GM19463 (cell line): ENCODE data around the gene METRN.
"Not testable (repeated sequence)": the region's sequence is repeated elsewhere in the genome, so short reads cannot be mapped to it uniquely, and the experiment has no call there.

ENCODE experiments used
- ATAC-seq: cut with Tn5 transposase; IDR thresholded peaks from one replicate; pipeline ENCODE4 v1.9.1; 2021; ENCODE audit warnings: mild to moderate bottlenecking, moderate library complexity; ENCODE audit not compliant: unreplicated experiment

METRN gene

DNA sequence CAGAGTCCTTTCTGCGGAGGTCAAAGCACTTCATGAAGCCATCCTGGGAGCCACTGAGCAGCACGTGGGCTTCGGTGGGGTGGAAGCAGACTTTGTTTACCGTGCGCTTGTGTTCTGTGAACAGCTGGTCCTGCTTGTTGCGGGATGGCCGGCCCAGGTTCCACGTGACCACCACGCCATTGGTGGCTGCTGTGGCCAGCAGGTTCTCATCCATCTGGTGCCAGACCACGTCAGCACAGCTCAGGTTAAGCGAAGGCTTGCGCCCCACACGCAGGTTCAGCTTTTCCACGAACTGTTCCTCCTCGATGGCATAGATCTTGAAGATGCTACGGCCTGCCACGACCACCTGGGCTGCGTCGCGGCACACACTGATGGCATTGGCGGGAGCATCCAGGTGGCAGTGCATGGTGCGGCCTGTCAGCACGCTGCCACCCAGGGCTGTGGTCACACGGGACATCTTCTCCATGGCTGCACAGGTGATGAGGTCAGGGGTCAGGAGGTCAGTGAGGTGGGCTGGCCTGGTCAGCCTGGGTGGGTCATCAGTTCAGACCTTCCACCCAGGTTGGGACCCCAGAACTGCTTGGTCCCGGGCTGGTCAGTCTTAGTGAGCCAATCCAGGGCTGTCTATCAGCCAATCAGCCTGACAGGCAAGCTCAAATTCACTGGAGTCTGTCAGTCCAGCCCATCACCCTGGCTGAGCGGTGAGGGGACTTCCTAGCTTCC is 25.6 kb upstream of the METRN start:
- no peak for ATAC-seq

GRCh38 chr16:691242-691641 is 23.7 kb upstream of the METRN start:
- ATAC-seq = not testable (repeated sequence)

DNA sequence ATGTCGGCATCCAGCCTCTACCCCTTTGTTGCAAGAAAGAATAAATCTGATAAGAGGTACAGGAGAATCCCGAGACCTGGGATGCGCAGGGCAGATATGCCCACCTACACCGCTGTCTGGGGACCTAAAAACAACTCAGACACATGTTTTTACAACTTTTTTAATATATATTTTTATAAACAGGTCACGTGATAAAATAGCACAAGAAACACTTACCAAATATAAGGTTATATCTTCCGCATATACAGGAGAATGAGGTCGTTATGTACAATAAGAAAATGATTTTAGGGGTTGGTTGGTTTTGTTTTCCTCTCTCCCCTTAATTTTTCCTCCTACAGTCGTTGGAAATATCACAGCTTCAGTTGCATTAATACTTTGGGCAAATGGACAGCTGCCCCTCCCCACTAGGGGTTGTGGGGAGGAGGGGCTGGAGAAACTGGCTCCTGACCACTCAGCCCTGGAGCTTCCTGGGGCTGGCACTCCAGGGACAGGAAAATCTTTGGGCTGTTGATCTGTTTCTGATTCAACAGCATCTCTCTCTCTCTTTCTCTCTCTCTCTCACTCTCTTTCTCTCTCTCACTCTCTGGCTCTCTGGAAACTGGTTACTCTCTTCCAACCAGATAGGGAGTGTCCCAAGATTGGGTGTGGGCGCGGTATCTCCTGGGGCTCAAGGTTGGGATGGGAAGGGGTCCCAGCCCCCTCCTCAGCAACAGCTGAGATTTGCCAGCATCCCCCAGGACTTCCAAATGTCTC is 22.4 kb upstream of the METRN start:
- no peak for ATAC-seq

GRCh38 chr16:693364-693763 is 21.6 kb upstream of the METRN start:
- ATAC-seq = no peak

DNA sequence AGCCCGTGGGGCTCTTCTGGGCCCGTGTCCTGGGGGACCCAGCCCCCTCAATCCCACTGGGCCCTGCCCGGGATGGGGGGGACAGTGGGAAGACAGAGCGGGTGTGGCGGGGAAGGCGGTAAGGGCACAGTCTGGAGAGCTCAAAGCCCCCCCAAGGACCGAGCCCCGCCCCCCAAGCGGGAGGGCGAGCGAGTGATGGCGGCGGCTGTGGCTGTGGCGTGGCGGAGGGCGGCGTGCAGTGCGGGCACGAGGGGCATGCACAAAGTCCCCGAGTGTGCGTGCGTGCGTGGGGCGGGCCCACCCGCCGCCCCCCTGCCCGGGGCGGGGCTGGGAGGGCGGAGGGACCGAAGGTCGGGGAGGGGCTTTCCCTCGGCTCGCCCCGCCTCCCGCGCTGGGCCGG is 21.2 kb upstream of the METRN start:
- no peak for ATAC-seq

DNA sequence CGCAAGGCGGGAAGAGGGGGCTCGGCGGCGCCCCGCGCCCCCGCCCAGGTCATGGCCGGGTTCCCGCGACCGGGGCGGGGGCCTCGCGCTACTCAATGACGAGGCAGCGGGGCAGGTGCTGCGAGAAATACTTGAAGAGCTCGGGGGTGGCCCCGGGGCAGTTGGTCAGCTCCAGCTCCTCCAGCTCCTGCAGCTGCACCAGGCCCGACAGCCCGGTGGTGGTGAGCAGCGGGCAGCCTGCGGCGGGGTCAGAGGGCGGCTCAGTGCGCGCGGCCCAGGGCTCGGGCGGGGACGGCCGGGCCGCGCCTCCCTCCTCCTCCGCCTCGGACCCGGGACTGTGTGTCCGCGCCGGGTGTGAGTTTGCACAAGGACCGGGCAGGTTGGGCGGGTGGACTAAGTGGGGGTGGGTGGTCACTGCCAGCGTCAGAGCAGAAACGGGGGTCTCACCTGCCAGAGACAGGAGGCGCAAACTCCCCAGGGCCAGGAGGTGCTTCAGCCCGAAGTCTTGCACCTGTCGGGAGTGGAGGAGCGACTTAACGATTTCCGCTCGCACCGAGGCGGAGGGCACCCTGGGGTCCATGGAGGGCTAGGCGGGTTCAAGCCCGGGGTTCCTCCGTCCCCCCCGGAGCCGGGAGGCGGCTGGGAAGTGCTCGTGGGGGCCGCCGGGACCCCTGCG is 20.6 kb upstream of the METRN start:
- ATAC-seq = no peak

DNA sequence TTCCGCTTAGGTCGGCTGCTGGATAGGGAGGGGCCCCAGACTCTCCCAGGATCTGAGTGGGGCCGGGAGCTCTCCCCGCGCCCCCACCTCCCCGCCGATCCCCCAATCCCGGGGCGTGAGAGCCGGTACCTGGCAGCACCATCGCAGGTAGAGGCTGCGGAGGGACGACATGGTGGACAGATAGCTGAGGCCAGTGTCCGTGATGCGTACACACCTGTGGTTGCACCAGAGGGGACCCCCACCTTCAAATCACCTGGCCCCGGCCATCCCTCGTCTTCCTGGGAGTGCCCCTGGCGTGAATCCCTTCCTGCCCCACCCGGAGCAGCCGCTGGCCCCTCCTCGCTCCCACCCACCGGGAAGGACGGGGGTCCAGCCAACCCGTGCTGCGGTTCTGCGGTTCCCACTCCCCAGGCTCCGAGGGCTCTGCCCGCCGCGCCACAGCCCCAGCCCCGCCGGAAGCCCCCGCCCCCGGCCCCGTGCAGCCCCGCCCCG is 20.0 kb upstream of the METRN start:
- no peak for ATAC-seq

DNA sequence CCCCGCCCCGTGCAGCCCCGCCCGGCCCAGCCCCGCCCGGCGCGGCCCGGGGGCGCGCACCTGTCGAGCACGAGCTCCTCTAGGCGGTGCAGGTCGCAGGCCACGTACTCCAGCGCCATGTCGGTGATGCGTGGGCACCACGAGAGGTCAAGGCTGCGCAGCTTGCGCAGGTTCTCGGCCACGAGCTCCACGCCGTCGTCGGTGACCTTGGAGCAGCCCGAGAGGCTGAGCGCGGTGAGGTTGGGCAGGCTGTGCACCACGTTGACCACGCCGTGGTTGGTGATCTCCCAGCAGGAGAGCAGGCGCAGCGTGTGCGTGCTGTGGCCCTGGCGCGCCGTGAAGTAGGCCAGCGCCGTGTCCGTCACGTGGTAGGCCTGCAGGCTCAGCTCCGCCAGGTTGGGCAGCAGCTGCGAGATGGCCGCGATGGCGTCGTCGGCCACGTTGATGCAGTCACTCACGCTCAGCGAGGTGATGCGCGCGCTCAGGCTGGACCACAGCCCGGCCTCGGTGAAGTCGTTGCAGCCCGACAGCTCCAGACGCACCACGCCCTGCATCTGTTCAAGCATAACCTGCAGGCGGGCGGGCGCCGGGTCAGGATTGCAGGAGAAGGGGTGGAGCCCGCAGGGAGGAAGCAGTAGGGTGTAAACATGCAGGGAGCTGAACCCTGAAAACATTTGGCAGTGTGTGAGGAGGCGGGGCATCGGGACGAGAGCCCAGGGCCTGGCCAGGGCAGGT is 19.4 kb upstream of the METRN start:
- ATAC-seq = no peak

- no peak for ATAC-seq
These were observed 15.8 kb upstream of the METRN start for GRCh38 chr16:698911-699671.

DNA sequence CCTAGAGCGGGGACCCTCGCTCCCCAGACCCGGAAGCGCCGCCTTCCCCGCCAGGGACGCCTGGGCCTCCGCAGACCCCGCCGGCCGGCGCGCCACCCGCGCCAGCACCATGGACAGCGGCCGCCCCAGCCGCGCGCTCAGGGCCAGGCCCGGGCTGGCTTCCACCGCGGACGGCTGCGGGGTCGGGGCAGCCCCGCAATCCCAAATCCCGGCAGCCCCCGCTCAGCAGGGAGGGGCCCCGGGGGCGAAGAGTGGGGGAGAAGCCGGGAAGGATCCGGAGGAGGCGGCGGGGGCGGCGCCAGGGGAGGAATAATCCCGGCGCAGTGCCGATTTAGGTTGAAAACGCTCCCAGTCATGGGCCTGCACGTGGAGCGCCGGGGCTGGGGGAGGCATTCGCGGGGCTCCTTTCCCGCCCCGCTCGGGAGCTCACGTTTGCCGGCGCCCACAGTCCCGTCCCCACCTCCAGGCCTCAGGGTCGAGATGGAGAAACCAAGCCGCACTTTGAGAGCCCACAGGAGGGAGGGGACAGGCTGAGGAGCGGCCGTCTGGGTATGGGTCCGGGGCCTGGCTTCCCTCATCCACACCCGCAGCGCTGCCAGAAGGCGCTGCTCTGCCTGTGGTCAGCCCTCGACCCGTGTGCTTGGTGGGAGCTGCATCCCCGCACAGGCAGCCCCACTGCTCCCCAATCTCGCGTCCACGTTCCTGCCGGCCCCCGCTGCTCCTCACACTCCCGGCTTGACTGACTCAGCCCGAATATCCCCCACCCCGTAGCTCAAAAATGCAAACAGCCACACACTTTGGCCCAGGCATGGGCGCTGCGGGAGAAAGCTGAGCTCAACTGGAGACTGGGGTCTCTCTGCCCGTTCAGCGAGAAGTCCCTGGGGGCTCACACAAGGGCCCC is 14.0 kb upstream of the METRN start:
- no peak for ATAC-seq

- ATAC-seq = no peak
These were observed 12.6 kb upstream of the METRN start for GRCh38 chr16:702341-702740.

- ATAC-seq = no peak
These were observed 11.5 kb upstream of the METRN start for GRCh38 chr16:703406-703805.

- no peak for ATAC-seq
These were observed 10.9 kb upstream of the METRN start for GRCh38 chr16:704047-704446.

DNA sequence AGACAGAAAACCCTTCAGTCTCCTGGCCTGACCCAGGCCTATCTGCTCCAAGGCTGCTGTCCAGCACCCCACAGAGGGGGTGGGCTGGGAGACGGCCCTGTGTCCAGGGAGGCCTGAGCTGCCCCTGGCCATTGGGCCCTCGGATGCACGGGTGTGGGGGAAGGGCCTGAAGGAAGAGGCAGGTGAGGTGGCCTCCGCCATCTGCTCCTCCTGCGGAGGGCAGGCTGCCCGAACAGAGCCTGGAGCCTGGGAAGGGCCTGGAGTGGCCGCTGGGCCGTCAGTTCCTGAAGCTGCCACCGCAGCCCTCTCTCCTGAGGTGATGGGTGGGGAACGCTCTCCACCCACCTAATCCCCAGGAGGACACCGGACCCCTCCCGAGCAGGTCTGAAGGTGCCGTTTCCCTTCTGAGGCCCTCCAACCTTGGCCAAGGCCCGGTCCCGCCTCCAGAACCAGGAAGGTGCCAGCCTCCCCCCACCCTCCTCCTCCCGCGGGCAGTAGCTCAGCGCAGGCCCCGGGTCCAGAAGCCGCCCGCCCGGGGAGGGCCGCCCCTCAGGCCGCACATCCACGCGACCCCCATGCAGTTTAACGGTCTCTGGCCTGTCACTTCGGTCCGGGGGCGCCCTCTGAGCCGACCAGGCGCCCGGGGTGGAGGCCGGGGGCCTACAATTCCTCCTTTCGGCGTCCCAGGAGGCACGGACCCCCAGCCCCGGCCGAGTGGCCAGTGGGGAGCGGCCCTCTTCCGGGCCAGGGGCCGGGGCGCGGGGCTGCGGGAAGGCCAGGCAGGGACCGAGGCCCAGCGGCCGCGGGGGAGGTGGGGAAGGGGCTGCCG is 10.2 kb upstream of the METRN start:
- ATAC-seq = no peak

DNA sequence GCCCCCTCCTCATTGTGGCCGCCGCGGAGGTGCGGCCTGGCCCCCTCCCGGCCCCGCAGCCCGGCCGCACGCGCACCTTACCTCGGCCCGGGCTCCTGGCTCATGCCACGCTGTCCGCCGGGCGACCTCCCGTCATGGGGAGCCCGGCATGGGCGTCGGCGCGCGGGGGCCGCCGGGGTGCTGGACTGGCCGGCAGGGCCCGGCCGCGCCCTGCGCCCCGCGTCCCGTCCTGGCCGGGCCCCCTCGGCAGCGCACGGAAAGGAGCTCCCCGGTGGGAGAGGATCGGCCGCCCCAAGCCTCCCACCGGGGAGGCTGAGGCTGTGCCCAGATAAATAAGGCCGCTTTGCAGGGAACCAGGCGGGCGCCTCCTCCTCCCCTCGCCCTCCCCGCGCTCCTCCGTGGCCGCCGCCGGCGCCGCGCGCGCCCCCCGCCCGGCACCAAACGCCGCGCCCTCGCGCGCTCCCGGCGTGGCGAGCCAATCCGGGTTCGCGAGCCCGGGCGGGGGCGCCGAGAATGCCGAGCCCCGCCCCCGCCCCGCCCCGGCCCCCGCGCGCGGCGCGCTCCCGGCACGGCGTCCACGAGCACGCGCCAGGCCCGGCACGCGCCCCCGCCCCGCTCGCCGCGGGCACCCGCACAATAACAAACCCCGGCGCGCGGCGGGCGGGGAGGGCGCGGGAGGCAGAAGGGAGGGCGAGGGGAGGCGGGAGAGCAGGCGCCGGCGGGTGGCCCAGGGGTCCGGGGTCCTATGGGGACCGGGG is 9.3 kb upstream of the METRN start, which contains the start of gene FBXL16:
TSS of gene FBXL16 (minus strand) at position 371 of the 758 bp plus-strand sequence. CDS start 8,396 bp downstream, outside the sequence.
- no peak for ATAC-seq

DNA sequence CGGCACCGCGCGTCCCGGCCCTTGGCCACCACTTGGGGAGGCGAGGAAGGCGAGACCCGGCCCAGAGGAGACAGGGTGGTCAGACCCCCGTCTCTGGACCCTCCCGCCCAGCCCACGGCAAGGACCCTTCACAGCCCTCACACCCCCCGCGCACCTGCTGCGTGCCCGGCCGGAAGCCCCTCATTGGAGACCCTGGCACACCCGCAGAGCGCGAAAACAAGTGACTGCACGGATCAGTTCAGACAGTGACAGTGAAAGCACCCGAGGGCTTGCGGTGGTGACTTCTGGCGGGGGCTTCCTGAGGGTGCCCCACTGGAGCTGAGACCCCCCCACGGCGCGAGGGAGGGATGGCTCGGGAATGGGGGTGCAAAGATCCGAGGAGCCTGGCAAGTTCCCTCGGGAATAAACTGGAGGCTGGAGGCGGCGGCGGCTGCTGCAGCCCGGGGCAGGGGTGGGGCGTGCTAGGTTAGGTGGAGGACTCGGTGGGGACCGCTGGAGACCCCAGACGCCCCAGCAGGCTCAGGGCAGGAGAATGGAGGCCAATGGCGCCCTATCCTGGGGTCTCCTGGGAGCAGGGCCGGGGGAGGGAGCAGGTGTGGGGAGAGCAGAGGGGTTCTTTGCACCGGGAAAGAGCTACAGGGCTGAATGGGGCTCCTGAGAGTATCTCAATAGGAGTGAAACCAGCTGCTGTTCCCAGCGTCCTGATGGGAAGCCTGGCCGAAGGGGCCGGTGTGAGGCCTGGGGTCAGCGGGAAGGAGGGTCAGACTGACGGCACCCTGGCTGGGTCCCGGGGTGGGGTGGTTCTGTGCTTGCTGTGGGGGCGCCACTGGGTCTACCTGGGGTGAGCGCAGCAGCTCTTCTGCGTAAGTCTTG is 8.5 kb upstream of the METRN start:
- ATAC-seq = no peak
